ENCODE measurements around the gene PRKG1. TPM values are rescaled to one million over a fixed set of nuclear protein-coding genes. Genes with fewer than 3 reads are reported as not detected.

PRKG1 gene
- total and polyA plus RNA-seq, 2 of the 8 experiments (the other 6 are each of a cell fraction or from before 2014, with no cell fraction given) = 4.2 to 15.2 TPM

DNA sequence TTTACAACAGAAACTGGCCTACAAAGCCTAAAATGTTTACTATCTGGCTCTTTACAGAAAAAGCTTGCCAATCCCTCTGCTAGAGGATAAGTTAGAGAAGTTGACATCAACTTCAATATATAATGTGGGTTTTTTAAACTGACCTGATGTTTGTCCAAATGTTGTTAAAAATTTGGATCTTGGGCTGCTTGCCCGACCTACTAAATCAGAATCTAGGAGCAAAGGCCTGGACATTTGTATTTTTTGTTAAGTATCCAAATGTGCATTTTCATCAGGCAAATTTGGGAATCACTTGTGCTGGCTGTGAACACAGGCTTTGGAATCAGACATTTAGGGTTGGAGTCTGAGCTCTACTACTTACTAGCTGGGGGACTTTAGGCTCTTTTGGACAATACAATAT is 877.8 kb downstream of the PRKG1 start (continued):
- TF ChIP-seq CHD7 (IDR thresholded peaks at IDR 0.05; ENCODE audit: insufficient replicate concordance, low read length) (no peak), KDM5A (IDR thresholded peaks at IDR 0.05; ENCODE audit: low read length) (no peak), CBX5 (IDR thresholded peaks at IDR 0.05; ENCODE audit: low read depth, low read length) (no peak), MAX (IDR thresholded peaks at IDR 0.05) (no peak), EZH2 (IDR thresholded peaks at IDR 0.05; ENCODE audit: low read depth, low read length, severe bottlenecking) (no peak)

Measured in H1 (cell line).